Astrocyte (in vitro differentiated cells and primary cell): ENCODE measurements around the gene FREY1. TPM values are rescaled to one million over a fixed set of nuclear protein-coding genes. Genes with fewer than 3 reads are reported as not detected.

Source experiments
- DNase-seq: peaks from one replicate; pipeline ENCODE4 v3.0.0-alpha.2; 2010; ENCODE audit warnings: low read depth
- FAIRE-seq: peaks from 2 replicates; lab custom pipeline; 2011; peaks lifted over from hg19 to GRCh38; lab: Jason Lieb, UNC
- H2AFZ ChIP-seq: 2 replicates; pipeline ENCODE4 v1.6.0; 2012; ENCODE audit warnings: low read depth, low read length, inconsistent platforms
- H3K27ac ChIP-seq: 2 replicates; pipeline ENCODE4 v1.5.1; 2011; ENCODE audit warnings: low read depth, low read length, inconsistent platforms
- H3K27me3 ChIP-seq: 2 replicates; pipeline ENCODE4 v1.6.0; 2011; ENCODE audit warnings: low read length, inconsistent platforms; ENCODE audit not compliant: insufficient read depth
- H3K36me3 ChIP-seq: 2 replicates; pipeline ENCODE4 v1.5.1; 2011; ENCODE audit warnings: low read length, inconsistent platforms; ENCODE audit not compliant: insufficient read depth
- H3K4me1 ChIP-seq: 2 replicates; pipeline ENCODE4 v1.5.1; 2011; ENCODE audit warnings: low read length, inconsistent platforms; ENCODE audit not compliant: insufficient read depth
- H3K4me2 ChIP-seq: 2 replicates; pipeline ENCODE4 v1.6.0; 2012; ENCODE audit warnings: low read length, inconsistent platforms
- H3K4me3 ChIP-seq: 2 replicates; pipeline ENCODE4 v1.5.1; 2011; ENCODE audit warnings: low read depth, mild to moderate bottlenecking, low read length, inconsistent platforms; ENCODE audit not compliant: insufficient read depth
- H3K79me2 ChIP-seq: 2 replicates; pipeline ENCODE4 v1.6.0; 2012; ENCODE audit warnings: mild to moderate bottlenecking, low read length, inconsistent platforms; ENCODE audit not compliant: insufficient read depth
- H3K9ac ChIP-seq: 2 replicates; pipeline ENCODE4 v1.6.0; 2012; ENCODE audit warnings: mild to moderate bottlenecking, low read length, inconsistent platforms
- H3K9me3 ChIP-seq: 2 replicates; pipeline ENCODE4 v1.5.1; 2012; ENCODE audit warnings: low read depth, mild to moderate bottlenecking, low read length, inconsistent platforms; ENCODE audit not compliant: insufficient read depth
- H4K20me1 ChIP-seq: 2 replicates; pipeline ENCODE4 v1.6.0; 2012; ENCODE audit warnings: low read length, inconsistent platforms; ENCODE audit not compliant: insufficient read depth
- H3K27ac Mint-ChIP-seq: one replicate; pipeline ENCODE4 v1.8.0; 2021; ENCODE audit warnings: mild to moderate bottlenecking, mixed read lengths; ENCODE audit not compliant: unreplicated experiment
- H3K27me3 Mint-ChIP-seq: one replicate; pipeline ENCODE4 v1.8.0; 2021; ENCODE audit warnings: low read depth, mixed read lengths; ENCODE audit not compliant: unreplicated experiment
- H3K36me3 Mint-ChIP-seq: one replicate; pipeline ENCODE4 v1.8.0; 2021; ENCODE audit warnings: low read depth, mixed read lengths; ENCODE audit not compliant: unreplicated experiment
- H3K4me1 Mint-ChIP-seq: one replicate; pipeline ENCODE4 v1.8.0; 2021; ENCODE audit warnings: low read depth, mixed read lengths; ENCODE audit not compliant: unreplicated experiment
- H3K4me3 Mint-ChIP-seq: one replicate; pipeline ENCODE4 v1.8.0; 2021; ENCODE audit warnings: mild to moderate bottlenecking, moderate library complexity, mixed read lengths; ENCODE audit not compliant: unreplicated experiment
- H3K9me3 Mint-ChIP-seq: one replicate; pipeline ENCODE4 v1.8.0; 2021; ENCODE audit warnings: mild to moderate bottlenecking, mixed read lengths; ENCODE audit not compliant: unreplicated experiment
- EZH2 ChIP-seq: IDR thresholded peaks from 2 replicates; pipeline ENCODE4 v1.6.1; 2012; ENCODE audit warnings: mild to moderate bottlenecking, low read length, inconsistent platforms; ENCODE audit not compliant: insufficient read depth
- total RNA-seq: library from RNA; stranded (reverse); gene quantifications from 2 replicates; pipeline ENCODE4 v1.2.1, GENCODE V29; 2021
- TF ChIP-seq, protein P1 (sequence below): IDR thresholded peaks from 2 replicates; pipeline ENCODE4 v1.5.1; 2011; ENCODE audit warnings: low read depth, mild to moderate bottlenecking, inconsistent platforms, low read length, moderate library complexity; ENCODE audit not compliant: insufficient read depth

FREY1 gene
- total RNA-seq, 1 donor from 2014 or later, result 0.79 TPM

DNA sequence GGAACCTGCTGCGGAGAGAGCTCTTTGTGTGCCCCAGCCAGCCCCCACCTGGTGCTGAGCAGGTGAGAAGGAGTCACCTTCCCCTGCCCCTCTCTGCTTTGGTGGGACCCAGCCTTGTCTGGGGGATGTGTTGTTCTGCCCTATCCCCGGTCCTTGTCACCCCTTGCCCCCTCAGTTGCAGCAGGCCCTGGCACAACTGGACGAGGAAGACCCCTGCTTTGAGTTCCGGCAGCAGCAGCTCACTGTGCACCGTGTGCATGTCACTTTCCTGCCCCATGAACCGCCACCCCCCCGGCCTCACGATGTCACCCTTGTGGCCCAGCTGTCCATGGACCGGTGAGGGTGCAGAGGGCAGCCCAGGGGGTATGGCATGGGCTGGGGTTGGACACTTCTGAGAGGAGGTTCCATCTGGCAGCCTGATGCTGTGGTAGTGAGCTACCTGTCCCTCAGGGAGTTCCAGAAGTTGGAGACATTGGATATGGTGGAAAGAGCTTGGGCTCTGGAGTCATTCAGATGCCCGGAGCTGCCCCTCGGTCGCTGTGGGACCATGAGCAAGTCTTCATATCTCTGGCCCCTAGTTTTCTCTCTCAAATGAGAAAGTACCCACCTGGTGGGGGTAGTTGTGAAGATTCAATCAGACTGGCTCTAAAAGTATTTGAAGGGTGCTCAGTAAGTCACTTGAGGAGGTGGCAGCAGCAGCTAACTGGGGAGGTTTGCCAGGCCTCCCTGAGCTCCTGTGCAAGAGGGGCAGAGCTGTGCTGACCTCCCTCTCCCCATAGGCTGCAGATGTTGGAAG is 19.7 kb upstream of the FREY1 start:
- FAIRE-seq, result no peak
- Histone ChIP-seq H3K4me2 (no peak overlapping the region), H3K4me3 (no peak overlapping the region), H4K20me1 (no peaks in the 10 kb centered on the region), H3K9ac (no peak overlapping the region), H3K9me3 (no peaks in the 10 kb centered on the region), H3K27me3 (peaks cover 23% of the 10 kb centered on the region), H3K36me3 (peaks cover under 1% of the 10 kb centered on the region), H3K4me1 (no peaks in the 10 kb centered on the region), H3K79me2 (no peaks in the 10 kb centered on the region), H2AFZ (no peak overlapping the region), H3K27ac (no peak overlapping the region)
- no peak for DNase-seq
- Mint-ChIP-seq H3K27me3 (peaks cover 19% of the 10 kb centered on the region), H3K27ac (no peak overlapping the region), H3K36me3 (peaks cover 8% of the 10 kb centered on the region), H3K9me3 (peaks cover 3% of the 10 kb centered on the region), H3K4me1 (peaks cover 14% of the 10 kb centered on the region), H3K4me3 (no peak overlapping the region)
- TF ChIP-seq, protein P1, sequence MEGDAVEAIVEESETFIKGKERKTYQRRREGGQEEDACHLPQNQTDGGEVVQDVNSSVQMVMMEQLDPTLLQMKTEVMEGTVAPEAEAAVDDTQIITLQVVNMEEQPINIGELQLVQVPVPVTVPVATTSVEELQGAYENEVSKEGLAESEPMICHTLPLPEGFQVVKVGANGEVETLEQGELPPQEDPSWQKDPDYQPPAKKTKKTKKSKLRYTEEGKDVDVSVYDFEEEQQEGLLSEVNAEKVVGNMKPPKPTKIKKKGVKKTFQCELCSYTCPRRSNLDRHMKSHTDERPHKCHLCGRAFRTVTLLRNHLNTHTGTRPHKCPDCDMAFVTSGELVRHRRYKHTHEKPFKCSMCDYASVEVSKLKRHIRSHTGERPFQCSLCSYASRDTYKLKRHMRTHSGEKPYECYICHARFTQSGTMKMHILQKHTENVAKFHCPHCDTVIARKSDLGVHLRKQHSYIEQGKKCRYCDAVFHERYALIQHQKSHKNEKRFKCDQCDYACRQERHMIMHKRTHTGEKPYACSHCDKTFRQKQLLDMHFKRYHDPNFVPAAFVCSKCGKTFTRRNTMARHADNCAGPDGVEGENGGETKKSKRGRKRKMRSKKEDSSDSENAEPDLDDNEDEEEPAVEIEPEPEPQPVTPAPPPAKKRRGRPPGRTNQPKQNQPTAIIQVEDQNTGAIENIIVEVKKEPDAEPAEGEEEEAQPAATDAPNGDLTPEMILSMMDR, result no peak
- TF ChIP-seq EZH2, result no peak

DNA sequence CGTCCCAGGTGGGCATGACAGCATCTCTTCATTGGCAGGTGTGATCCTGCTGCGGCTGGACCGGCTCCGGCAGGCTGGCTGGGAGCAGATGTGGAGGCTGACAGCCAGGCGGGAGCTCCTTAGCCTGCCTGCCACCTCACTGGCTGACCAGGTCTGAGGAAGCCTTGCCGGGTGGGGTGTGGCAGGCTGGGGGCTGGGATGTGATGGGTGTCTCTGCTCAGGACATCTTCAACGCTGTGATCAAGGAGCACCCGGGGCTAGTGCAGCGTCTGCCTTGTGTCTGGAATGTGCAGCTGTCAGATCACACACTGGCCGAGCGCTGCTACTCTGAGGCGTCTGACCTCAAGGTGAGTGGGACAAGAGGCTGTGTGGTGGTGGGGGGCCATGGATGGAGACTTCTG is 18.9 kb upstream of the FREY1 start:
- H3K4me1 Mint-ChIP-seq, result peaks cover 8% of the 10 kb centered on the region
- TF ChIP-seq, protein P1, result no peak
- TF ChIP-seq EZH2, result no peak
- Histone ChIP-seq H3K36me3 (no peaks in the 10 kb centered on the region), H3K27me3 (peaks cover 29% of the 10 kb centered on the region), H3K27ac (no peak overlapping the region), H4K20me1 (no peaks in the 10 kb centered on the region), H3K79me2 (no peaks in the 10 kb centered on the region), H2AFZ (no peak overlapping the region), H3K4me3 (no peak overlapping the region), H3K9me3 (no peaks in the 10 kb centered on the region), H3K4me2 (no peak overlapping the region), H3K9ac (no peak overlapping the region), H3K4me1 (no peaks in the 10 kb centered on the region)
- no peak overlapping the region for H3K27ac Mint-ChIP-seq
- FAIRE-seq (no peak), DNase-seq (no peak)
- H3K36me3 Mint-ChIP-seq, result peaks cover 2% of the 10 kb centered on the region
- peaks cover 24% of the 10 kb centered on the region for H3K27me3 Mint-ChIP-seq
- no peak overlapping the region for H3K4me3 Mint-ChIP-seq
- peaks cover 3% of the 10 kb centered on the region for H3K9me3 Mint-ChIP-seq

DNA sequence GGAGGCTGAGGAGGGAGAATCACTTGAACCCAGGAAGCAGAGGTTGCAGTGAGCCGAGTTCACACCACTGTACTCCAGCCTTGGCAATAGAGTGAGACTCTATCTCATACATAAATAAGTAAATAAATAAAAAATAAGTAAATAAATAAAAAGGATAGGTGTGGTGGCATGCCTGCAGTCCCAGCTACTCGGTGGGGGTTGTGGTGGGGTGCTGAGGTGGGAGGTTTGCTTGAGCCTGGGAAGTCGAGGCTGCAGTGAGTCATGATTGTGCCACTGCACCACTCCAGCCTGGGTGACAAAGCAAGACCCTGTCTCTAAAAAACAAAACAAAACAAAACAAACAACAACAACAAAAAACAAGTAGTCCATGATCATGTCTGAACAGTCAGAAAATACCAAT is 18.5 kb upstream of the FREY1 start:
- TF ChIP-seq, protein P1, result no peak
- no peak for TF ChIP-seq EZH2
- no peak overlapping the region for H3K4me3 Mint-ChIP-seq
- Histone ChIP-seq H3K36me3 (no peaks in the 10 kb centered on the region), H3K9me3 (no peaks in the 10 kb centered on the region), H3K4me3 (no peak overlapping the region), H3K4me1 (no peaks in the 10 kb centered on the region), H3K79me2 (no peaks in the 10 kb centered on the region), H4K20me1 (no peaks in the 10 kb centered on the region), H3K4me2 (no peak overlapping the region), H3K27me3 (peaks cover 30% of the 10 kb centered on the region), H3K9ac (no peak overlapping the region), H2AFZ (no peak overlapping the region), H3K27ac (no peak overlapping the region)
- FAIRE-seq, result no peak
- H3K9me3 Mint-ChIP-seq, result peaks cover 3% of the 10 kb centered on the region
- DNase-seq, result no peak
- no peaks in the 10 kb centered on the region for H3K36me3 Mint-ChIP-seq
- peaks cover 6% of the 10 kb centered on the region for H3K4me1 Mint-ChIP-seq
- peaks cover 29% of the 10 kb centered on the region for H3K27me3 Mint-ChIP-seq
- H3K27ac Mint-ChIP-seq, result no peak overlapping the region
